Thyroid gland (tissue), 4 donors: ENCODE measurements around the gene HEBP1.

ENCODE experiments used
- CTCF ChIP-seq, 6 experiments: fragments of 200-600 bp in 3 of 6; fragments of 450-650 bp in 3 of 6; sonication (generic) in 3 of 6; IDR thresholded peaks; one replicate each; pipeline ENCODE4 v1.5.1; 2016 to 2019; ENCODE audit warnings: antibody characterized with exemption in 6 of 6, mild to moderate bottlenecking in 2 of 6, inconsistent platforms in 1 of 6, moderate library complexity in 1 of 6
- POLR2A ChIP-seq, 2 donors: fragments of 450-650 bp; IDR thresholded peaks; one replicate each; pipeline ENCODE4 v1.6.1; 2017; ENCODE audit warnings: antibody characterized with exemption in 2 of 2, mild to moderate bottlenecking in 2 of 2, moderate library complexity in 1 of 2

GRCh38 chr12:12985817-12986408 lies 14.2 kb downstream of the HEBP1 start:
- TF ChIP-seq CTCF (IDR thresholded peaks at IDR 0.05) (peak in 5 of 6 experiments; percentile 17 to 46 (median 31)), POLR2A (IDR thresholded peaks at IDR 0.05) (no peak)
